DND-41 (cell line): Measurements from ENCODE around the gene ZNF689.

Experiments used
- ATAC-seq: fragments of 200-7000 bp; cut with Tn5 transposase; 3 replicates; pipeline ENCODE4 v1.9.1; 2021; ENCODE audit warnings: low read depth; ENCODE audit not compliant: insufficient read depth
- DNase-seq: peaks from one replicate; pipeline ENCODE4 v3.0.0-alpha.2; 2020
- H2AFZ ChIP-seq: 2 replicates; pipeline ENCODE4 v1.6.0; 2012; ENCODE audit warnings: low read depth, low read length
- H3K27ac ChIP-seq: 2 replicates; pipeline ENCODE4 v1.5.1; 2012; ENCODE audit warnings: low read length, inconsistent platforms
- H3K27me3 ChIP-seq: fragments of 200-600 bp; sonication (generic); 2 replicates; pipeline ENCODE4 v1.6.0; 2012; ENCODE audit warnings: low read length, mild to moderate bottlenecking, inconsistent platforms; ENCODE audit not compliant: insufficient read depth, poor library complexity
- H3K36me3 ChIP-seq: 2 replicates; pipeline ENCODE4 v1.5.1; 2012; ENCODE audit warnings: low read length, inconsistent platforms; ENCODE audit not compliant: insufficient read depth
- H3K4me1 ChIP-seq: 2 replicates; pipeline ENCODE4 v1.5.1; 2012; ENCODE audit warnings: mild to moderate bottlenecking, low read length; ENCODE audit not compliant: insufficient read depth
- H3K4me2 ChIP-seq: 2 replicates; pipeline ENCODE4 v1.6.0; 2012; ENCODE audit warnings: mild to moderate bottlenecking, moderate library complexity, low read length, inconsistent platforms; ENCODE audit not compliant: insufficient read depth
- H3K4me3 ChIP-seq, 2 experiments: fragments of 200-600 bp in 1 of 2; shearing (Covaris generic) in 1 of 2; 2 replicates each; pipeline ENCODE4 v1.5.1; 2012 to 2016; ENCODE audit warnings: inconsistent platforms in 2 of 2, low read length in 2 of 2, mild to moderate bottlenecking in 2 of 2, low read depth in 1 of 2, moderate library complexity in 1 of 2
- H3K79me2 ChIP-seq: 2 replicates; pipeline ENCODE4 v1.6.0; 2012; ENCODE audit warnings: low read length, inconsistent platforms; ENCODE audit not compliant: insufficient read depth
- H3K9ac ChIP-seq: 2 replicates; pipeline ENCODE4 v1.6.0; 2012; ENCODE audit warnings: low read depth, mild to moderate bottlenecking, inconsistent platforms, low read length, moderate library complexity
- H3K9me3 ChIP-seq: 2 replicates; pipeline ENCODE4 v1.5.1; 2012; ENCODE audit warnings: low read length, moderate library complexity, mild to moderate bottlenecking, inconsistent platforms; ENCODE audit not compliant: insufficient read depth, severe bottlenecking
- H4K20me1 ChIP-seq: 2 replicates; pipeline ENCODE4 v1.6.0; 2012; ENCODE audit warnings: low read length; ENCODE audit not compliant: insufficient read depth
- EZH2 ChIP-seq: IDR thresholded peaks from 3 replicates; pipeline ENCODE4 v1.6.1; 2012; ENCODE audit warnings: borderline replicate concordance, low read depth, mild to moderate bottlenecking, moderate library complexity, low read length, inconsistent platforms; ENCODE audit not compliant: severe bottlenecking
- TF ChIP-seq, protein P1 (sequence below): IDR thresholded peaks from 2 replicates; pipeline ENCODE4 v1.5.1; 2012; ENCODE audit warnings: borderline replicate concordance, low read length, moderate library complexity, mild to moderate bottlenecking; ENCODE audit not compliant: poor library complexity, severe bottlenecking; ENCODE audit errors: extremely low read depth

The ZNF689 gene

DNA sequence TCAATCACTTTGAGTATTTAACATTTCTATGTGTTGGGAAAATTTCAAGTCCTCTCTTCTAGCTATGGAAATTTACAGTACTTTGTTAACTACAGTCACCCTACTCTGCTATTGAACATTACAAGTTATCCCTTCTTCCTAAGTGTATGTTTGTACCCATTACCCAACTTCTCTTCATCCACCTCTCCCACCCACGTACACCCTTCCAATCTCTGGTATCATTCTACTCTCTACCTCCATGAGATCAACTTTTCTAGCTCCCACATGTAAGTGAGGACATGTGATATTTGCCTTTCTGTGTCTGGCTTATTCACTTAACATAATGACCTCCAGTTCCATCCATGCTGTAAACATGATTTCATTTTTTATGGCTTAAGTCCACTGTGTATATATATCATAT is 35.5 kb downstream of the ZNF689 start:
- TF ChIP-seq, protein P1, sequence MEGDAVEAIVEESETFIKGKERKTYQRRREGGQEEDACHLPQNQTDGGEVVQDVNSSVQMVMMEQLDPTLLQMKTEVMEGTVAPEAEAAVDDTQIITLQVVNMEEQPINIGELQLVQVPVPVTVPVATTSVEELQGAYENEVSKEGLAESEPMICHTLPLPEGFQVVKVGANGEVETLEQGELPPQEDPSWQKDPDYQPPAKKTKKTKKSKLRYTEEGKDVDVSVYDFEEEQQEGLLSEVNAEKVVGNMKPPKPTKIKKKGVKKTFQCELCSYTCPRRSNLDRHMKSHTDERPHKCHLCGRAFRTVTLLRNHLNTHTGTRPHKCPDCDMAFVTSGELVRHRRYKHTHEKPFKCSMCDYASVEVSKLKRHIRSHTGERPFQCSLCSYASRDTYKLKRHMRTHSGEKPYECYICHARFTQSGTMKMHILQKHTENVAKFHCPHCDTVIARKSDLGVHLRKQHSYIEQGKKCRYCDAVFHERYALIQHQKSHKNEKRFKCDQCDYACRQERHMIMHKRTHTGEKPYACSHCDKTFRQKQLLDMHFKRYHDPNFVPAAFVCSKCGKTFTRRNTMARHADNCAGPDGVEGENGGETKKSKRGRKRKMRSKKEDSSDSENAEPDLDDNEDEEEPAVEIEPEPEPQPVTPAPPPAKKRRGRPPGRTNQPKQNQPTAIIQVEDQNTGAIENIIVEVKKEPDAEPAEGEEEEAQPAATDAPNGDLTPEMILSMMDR = no peak
- TF ChIP-seq EZH2 = no peak
- no peak overlapping the region for H3K4me3 ChIP-seq

DNA sequence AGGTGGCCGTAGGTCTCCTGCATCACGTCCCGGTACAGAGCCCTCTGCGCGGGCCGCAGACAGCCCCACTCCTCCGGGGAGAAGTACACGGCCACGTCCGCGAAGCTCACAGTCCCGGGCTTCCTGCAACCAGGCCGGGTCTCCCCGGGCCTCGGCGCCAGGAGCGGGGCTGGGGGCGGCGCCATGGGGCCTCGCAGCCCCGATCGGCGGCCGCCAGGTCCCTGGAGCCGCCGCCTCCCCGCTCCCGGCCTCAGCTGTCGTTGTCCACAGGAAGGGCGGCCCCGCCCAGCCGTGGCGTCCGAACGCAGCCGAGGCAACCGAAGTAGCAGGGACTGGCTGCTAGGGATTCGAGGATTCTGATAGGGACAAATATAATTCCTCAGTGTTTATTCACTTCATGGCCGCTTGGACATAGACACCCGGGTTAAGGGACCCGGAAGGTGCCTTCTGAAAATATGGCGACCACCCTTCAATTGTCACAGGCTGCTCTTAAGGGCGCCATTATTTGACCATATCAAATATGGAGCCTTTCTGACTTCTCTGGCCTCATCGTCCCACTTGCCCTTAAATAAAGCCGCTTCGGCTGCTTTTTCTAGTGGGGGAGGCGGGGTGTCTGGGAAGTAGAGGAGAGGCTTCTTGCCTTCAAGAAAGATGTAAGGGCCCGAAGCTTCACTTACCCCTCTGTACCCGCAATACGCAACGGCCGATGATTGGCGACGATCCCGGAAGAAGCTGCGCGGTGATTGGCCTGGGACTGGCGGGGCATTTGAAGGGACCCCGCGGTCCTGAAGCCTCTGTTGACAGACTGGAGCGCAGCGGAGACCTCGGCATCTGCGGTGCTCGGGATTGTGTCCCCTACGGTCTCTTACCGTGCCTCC is 38.5 kb downstream of the ZNF689 start, which contains the start of gene ZNF688:
TSS of gene ZNF688 (minus strand) at position 270 of the 878 bp plus-strand sequence. CDS start at position 185, 85 bp downstream.
- peak within 1 kb of the TSS; percentile 96 for H3K27ac ChIP-seq
- peak; percentile 99 for DNase-seq
- H3K9me3 ChIP-seq = no peaks in the 10 kb centered on the region
- peaks cover 59% of the 10 kb centered on the region for H3K79me2 ChIP-seq
- peak within 1 kb of the TSS; percentile 94 for H3K9ac ChIP-seq
- peaks cover 68% of the 10 kb centered on the region for H3K4me1 ChIP-seq
- ATAC-seq = peak; percentile 90
- H3K36me3 ChIP-seq = peaks cover 16% of the 10 kb centered on the region
- H3K4me2 ChIP-seq = peak within 1 kb of the TSS; percentile 78
- H2AFZ ChIP-seq = peak within 1 kb of the TSS; percentile 83
- H3K4me3 ChIP-seq = peak within 1 kb of the TSS; percentile 71 to 92
- H3K27me3 ChIP-seq = no peaks in the 10 kb centered on the region
- H4K20me1 ChIP-seq = no peaks in the 10 kb centered on the region
- TF ChIP-seq EZH2 = no peak
- TF ChIP-seq, protein P1 = no peak

More for the DNA sequence above, 35.5 kb downstream of the ZNF689 start:
- DNase-seq (no peak), ATAC-seq (no peak)
- Histone ChIP-seq H4K20me1 (no peaks in the 10 kb centered on the region), H3K4me1 (peaks cover 47% of the 10 kb centered on the region), H3K4me2 (peak overlapping the region; percentile 40), H3K9me3 (no peaks in the 10 kb centered on the region), H3K9ac (no peak overlapping the region), H2AFZ (no peak overlapping the region), H3K27me3 (no peaks in the 10 kb centered on the region), H3K36me3 (peaks cover 35% of the 10 kb centered on the region), H3K27ac (no peak overlapping the region), H3K79me2 (peaks cover 83% of the 10 kb centered on the region)

DNA sequence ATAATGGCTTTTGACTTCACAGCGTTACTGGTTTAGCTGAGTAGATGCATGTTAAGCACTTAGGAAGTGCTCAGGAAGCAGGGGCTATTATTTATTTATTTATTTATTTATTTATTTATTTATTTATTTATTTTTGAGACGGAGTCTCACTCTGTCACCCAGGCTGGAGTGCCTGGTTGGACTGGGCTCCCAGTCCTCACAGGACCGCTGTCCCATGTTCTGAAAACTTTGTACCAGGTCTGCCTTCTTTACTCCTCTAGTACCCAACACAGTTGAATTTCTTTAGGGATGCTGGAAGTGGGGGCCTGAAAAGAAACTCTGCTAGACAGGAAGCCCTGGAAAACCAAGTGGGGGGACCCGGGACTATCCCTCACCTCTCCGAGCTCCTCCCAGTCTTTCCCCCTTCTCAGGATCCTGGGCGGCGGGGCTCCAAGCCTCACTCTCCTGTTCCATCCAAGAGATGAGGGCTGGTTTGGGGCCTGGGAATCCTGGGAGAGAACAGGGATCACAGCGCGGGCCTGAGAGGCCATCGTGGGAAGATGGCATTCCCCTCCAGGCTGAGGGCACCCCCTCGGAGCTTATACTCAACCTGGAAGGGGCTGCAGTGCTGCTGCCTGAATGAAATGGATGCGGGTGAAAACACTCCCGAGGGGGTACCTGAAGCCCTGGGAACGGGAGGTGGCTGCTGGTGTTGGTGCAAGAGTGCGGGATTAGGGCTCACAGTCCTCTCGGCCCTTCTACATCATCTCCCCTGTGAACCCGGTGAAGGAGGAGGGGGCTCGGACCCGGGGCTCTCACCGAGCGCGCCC is 39.3 kb downstream of the ZNF689 start:
- Histone ChIP-seq H3K27me3 (no peaks in the 10 kb centered on the region), H3K9ac (peak overlapping the region; percentile 94)

More for the DNA sequence above, 39.3 kb downstream of the ZNF689 start:
- DNase-seq = no peak
- no peaks in the 10 kb centered on the region for H4K20me1 ChIP-seq
- peak overlapping the region; percentile 78 for H3K4me2 ChIP-seq
- H3K4me3 ChIP-seq = peak overlapping the region; percentile 52 to 92
- peak overlapping the region; percentile 96 for H3K27ac ChIP-seq
- H2AFZ ChIP-seq = peak overlapping the region; percentile 80
- H3K4me1 ChIP-seq = peaks cover 68% of the 10 kb centered on the region
- TF ChIP-seq EZH2 = no peak
- TF ChIP-seq, protein P1 = no peak
- peaks cover 54% of the 10 kb centered on the region for H3K79me2 ChIP-seq
- ATAC-seq = no peak; the same call in 2 of the 3 replicates
- no peaks in the 10 kb centered on the region for H3K9me3 ChIP-seq
- peaks cover 13% of the 10 kb centered on the region; the same call in 1 of the 2 replicates for H3K36me3 ChIP-seq
